ENCODE results near the gene CDS1.
"Not testable (repeated sequence)": the region's sequence is repeated elsewhere in the genome, so short reads cannot be mapped to it uniquely, and the experiment has no call there.

Gene CDS1

GRCh38 chr4:84614891-84615290 is 32.0 kb downstream of the CDS1 start:
- no peak for DNase-seq

GRCh38 chr4:84615355-84615754 is 32.4 kb downstream of the CDS1 start:
- DNase-seq, result no peak

DNA sequence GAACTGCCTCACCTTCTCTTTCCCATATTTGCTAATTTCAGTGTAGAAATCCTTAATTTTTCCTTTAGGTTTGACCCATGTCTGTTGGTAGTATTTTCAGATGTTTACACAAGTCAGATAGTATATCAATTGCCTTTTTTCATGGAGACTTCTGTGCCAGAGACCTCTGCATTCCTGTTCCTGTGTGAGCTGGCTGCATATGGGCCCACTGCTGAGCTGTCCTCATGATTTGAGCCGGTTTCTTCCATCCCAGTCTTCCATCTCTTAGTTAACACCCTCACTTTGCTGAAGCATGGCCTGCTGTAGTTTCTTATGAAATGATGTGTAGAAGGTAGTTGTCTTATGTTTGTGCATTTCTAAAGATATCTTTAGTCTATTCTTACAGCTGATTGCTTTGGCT is 40.0 kb downstream of the CDS1 start:
- no peak for DNase-seq

DNA sequence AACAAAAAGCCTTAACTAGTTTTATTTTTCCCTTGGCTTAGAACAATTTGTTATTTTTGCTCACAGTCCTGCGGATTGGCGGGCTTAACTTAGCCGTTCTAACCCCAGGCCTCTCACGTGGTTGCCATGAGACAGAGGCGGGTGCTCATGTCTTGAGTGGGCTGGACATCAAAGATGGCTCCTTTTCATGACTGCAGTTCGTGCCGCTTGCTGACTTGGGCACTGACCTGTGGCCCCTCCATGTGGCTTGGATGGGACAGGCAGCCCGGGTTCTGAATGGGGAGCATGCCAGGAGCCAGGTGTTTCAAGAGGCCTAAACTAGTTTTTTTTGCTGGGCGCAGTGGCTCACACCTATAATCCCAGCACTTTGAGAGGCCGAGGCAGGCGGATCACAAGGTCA is 40.7 kb downstream of the CDS1 start:
- no peak for DNase-seq

DNA sequence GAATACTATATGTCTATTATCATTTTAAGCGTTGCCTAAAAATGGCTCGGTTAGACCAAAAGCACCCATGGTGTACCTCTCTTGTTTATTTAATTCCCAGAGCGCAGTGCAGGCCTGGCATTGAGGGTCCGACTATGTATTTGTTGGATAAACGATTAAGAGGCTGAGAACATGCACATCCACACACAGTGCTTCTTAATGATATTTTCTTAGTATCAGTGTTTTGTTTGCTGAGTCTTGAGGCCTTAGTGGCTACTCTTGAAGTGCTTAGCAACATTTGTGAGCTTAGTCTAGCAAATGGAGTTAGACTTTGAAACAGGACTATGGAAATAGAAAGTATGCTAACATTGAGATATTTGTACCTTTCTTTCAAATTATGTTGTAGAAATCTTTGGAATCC is 43.7 kb downstream of the CDS1 start:
- no peak for DNase-seq

DNA sequence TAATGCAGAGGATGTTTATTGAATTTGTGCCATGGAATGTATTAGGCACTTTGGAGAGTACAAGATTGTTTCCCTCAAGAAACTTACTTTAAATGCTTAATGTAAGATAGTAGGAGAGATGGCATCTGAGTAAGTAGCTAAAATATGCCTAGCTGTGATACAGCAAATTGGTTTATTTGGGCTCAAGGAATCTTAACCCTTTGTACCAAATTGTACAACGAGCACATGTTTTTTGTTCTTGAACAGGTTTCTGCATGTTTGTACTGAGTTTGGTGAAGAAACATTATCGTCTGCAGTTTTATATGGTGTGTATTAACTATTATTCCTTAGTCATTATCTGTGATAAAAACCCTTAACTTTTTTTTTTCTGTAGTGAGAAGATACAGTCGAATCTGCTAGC is 48.6 kb downstream of the CDS1 start:
- no peak for DNase-seq

GRCh38 chr4:84632092-84632491 is 49.2 kb downstream of the CDS1 start:
- DNase-seq, result no peak

DNA sequence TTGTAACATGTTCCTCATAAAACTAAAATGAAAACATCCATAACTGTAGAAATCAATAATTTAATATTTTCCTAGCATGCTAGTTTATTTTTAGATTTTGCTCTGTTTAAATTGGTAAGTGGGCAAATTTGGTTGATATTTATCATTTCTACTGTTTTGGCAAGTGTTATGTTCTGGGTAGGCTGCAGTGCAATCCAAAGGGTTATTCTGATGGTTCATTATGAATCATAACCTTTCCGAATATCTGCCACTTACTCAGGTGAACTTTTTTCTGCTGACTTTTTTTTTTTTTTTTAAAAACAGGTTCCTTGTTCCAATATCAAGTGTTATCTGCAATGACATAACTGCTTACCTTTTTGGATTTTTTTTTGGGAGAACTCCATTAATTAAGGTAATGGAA is 52.0 kb downstream of the CDS1 start:
- DNase-seq, result no peak

- no peak for DNase-seq
These were observed 55.2 kb downstream of the CDS1 start for GRCh38 chr4:84638092-84638491.

DNA sequence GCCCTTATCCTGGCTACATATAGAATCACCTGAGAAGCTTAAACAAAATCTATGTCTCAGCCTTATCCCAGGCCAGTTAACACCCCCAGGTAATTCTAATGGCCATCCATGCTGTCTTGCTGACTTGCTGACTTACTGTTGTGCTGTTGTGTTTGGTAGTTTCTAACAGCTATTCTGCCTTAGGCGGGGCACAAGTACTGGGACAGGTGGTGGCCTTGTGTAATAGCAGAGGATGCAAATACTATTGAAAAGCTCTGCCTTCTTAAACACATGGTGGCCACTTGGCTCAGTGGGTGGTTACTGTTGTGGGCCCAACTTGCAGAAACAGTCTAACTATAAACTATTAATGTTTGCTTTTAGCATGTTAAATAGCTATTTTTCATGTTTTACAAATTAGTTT is 56.2 kb downstream of the CDS1 start:
- DNase-seq, result no peak

DNA sequence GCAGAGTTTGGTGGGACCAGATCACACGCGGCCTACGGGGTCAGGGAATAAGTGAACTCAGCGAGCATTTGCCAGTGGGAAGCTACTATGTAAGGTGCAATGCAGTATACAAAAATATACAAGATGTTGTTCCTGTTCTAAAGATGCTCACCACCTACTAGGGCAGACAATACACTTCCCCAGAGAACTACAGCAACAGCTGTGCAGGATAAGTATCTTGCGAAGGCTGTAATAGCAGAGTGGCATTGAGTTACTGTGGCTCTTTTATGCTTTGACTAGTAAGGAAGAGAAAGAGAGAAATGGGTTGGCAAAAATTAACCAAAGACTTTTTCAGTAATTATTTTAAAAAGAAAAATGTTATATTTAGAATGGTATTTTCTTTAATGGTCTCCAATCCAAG is 61.2 kb downstream of the CDS1 start:
- no peak for DNase-seq

- DNase-seq, result no peak
These were observed 64.5 kb downstream of the CDS1 start for GRCh38 chr4:84647312-84647884.

DNA sequence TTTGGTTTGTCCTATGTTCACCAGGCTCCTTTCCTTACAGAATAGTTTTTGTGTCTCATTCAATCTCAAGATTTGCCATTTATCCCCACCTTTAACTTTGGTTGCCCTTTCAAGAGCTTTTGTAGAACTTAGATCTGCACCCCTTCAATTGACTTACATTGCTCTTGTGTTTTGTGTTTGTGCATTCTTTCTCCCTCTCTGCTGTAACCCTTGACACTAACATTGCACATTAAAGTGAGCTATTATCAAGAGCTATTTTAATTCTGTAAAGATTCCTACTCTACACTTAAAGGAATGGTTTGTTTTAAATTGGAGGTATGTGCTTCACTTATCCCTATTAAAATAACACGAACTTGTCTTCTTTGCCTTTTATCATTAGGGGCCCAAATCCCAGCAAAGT is 65.3 kb downstream of the CDS1 start:
- DNase-seq, result no peak

DNA sequence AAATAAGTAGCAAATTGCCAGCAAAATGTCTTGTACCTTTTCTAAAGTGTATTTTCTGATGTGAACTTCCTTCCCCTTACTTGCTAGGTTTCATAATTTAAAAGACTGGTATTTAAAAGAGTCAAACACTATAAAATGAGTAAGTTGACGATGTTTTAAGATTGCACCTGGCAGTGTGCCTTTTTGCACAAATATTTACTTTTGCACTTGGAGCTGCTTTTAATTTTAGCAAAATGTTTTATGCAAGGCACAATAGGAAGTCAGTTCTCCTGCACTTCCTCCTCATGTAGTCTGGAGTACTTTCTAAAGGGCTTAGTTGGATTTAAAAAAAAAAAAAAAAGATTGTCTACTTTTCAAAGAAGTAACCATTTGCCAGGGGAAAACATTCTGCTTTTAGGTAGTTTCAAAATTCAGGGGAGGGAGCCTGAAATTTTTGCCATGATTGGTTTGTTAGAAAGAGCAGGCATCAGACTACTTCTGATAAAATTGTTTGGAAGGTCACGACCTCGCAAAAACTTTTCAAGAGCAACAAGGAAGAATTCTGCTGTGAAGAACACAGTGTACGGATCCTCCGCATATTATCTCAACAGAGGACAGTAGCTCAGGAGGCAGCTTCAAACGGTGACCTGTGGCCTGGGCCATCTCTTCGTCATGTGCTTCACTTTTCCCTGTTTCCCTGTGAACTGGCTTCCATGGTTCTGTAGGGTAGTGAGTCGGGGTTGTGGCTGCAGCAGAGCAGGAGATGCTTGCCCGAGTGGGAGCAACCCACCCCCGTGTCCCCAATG is 66.1 kb downstream of the CDS1 start:
- no peak for DNase-seq

DNA sequence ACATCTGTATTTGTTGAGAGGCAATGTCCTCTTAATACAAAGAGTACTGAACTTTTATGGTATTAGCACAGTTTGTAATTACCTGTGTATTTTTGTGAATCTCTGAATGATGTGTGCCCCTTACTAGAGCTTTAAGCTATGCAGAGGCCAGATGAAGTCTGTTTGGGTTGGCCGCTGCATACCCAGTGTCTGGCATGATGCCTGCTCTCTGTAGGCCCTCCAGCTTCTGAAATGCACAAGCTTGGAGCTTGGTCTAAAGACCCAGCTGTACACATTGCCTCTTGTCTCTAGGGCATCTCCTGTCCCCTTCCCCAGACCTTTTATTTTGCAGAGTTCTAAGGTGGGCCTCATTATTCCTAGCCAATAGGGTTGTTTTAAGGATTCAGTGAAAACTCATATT is 68.6 kb downstream of the CDS1 start:
- DNase-seq, result no peak

GRCh38 chr4:84652478-84652877 is 69.6 kb downstream of the CDS1 start:
- no peak for DNase-seq

DNA sequence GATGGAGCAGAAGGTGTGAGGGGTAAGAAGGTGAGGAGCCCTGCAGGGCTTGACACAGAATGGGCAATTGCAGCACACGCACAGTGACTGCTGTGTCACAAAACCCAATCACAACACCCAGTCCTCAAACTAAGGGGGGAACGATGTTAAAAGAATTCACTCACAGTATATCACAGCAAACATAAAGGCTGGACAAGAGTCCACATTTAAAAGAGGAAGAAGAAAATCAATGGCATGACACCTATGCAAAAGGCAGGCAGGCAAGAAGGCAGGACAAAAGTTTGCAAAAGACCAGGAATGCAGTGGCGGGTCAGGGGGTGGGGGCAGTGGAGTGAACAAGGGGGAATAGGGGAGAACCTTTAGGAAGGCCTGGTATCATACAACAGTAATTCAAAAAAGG is 77.7 kb downstream of the CDS1 start:
- no peak for DNase-seq

DNA sequence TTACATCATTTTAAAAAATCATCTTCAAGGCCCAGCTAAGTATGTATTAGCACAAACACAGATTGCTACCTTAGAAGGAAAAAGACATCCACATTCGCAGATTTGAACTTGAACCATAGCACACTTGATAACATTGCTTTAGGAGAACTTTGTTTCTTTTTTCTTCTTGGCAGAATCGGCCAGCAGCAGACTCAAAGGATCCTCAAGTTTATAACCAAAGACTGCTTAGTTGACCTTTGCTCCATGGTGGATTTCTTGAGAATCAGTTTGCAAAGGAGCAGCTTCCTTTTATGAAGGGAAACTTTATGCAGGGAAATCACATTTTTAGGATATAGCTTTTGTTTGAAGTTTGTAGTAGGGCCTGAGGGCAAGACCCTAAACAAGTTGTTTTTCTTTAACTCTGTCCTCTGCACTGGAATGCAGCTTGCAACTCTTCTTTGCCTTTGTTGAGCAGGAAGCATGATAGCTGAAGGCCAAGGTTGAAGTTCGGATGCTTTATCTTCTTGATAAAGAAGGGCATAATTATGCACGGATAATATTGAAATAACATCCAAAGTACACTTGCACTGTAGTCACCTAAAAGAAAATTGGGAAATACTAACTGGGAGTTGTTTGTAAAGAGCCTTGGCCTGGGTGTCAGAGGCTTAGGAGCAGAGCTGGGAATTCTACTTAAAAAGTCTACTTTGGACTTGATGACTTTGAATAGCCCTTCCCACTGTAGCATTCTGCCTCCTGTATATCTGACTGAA is 78.4 kb downstream of the CDS1 start:
- DNase-seq, result no peak

DNA sequence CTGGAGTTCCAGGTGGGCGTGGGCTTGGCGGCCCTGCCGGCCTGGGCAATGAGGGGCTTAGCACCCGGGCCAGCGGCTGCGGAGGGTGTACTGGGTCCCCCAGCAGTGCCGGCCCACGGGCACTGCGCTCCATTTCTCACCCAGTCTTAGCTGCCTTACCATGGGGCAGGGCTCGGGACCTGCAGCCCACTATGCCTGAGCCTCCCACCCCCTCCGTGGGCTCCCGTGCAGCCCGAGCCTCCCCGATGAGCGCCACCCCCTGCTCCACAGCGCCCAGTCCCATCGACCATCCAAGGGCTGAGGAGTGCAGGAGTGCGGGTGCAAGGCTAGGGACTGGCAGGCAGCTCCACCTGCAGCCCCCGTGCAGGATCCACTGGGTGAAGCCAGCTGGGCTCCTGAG is 81.8 kb downstream of the CDS1 start:
- DNase-seq, result not testable (repeated sequence)

- DNase-seq, result no peak
These were observed 83.5 kb downstream of the CDS1 start for GRCh38 chr4:84666439-84666838.

- DNase-seq, result no peak
These were observed 86.3 kb downstream of the CDS1 start for GRCh38 chr4:84669201-84669600.

- no peak for DNase-seq
These were observed 89.2 kb downstream of the CDS1 start for GRCh38 chr4:84672177-84672576.

GRCh38 chr4:84673475-84674240 is 90.7 kb downstream of the CDS1 start:
- DNase-seq, result no peak
